CD4-positive, alpha-beta T cell treated with Interleukin-4 for 1 hour (primary cell): Measurements from ENCODE around the gene KCMF1.
A peak's percentile ranks its signal among the peaks of the same experiment; 100 is the strongest.
"Not testable (repeated sequence)": the region's sequence is repeated elsewhere in the genome, so short reads cannot be mapped to it uniquely, and the experiment has no call there.

Source experiments
- DNase-seq, 2 donors: peaks; one replicate each; pipeline ENCODE4 v3.0.0-alpha.2; 2020 to 2022

Gene KCMF1

GRCh38 chr2:84970868-84971509 is at the start of gene KCMF1:
KCMF1 (plus strand) TSS chr2:84971161; CDS start chr2:84971452, 291 bp downstream.
- DNase-seq: peak; percentile 70 to 77

- no peak for DNase-seq
These were observed 48.0 kb upstream of the KCMF1 start for GRCh38 chr2:84923009-84923408.

GRCh38 chr2:84924173-84925106 is 46.5 kb upstream of the KCMF1 start:
- DNase-seq: peak; percentile 58 to 84

GRCh38 chr2:84925336-84925723 is 45.6 kb upstream of the KCMF1 start:
- no peak for DNase-seq

GRCh38 chr2:84925724-84926376 is 45.1 kb upstream of the KCMF1 start:
- peak; percentile 97 for DNase-seq

GRCh38 chr2:84927275-84927627 is 43.7 kb upstream of the KCMF1 start:
- no peak for DNase-seq

- DNase-seq: no peak
These were observed 39.6 kb upstream of the KCMF1 start for GRCh38 chr2:84931384-84931821.

GRCh38 chr2:84938194-84938879 is 32.6 kb upstream of the KCMF1 start:
- DNase-seq: peak in 1 of 2 donors; percentile 71

GRCh38 chr2:84939426-84940087 is 31.4 kb upstream of the KCMF1 start:
- DNase-seq: peak; percentile 88 to 90

- DNase-seq: no peak
These were observed 30.9 kb upstream of the KCMF1 start for GRCh38 chr2:84940088-84940470.

GRCh38 chr2:84940831-84941412 is 30.0 kb upstream of the KCMF1 start:
- no peak for DNase-seq

- DNase-seq: no peak
These were observed 28.8 kb upstream of the KCMF1 start for GRCh38 chr2:84942166-84942565.

GRCh38 chr2:84942964-84943421 is 28.0 kb upstream of the KCMF1 start:
- DNase-seq: no peak

GRCh38 chr2:84944295-84944909 is 26.6 kb upstream of the KCMF1 start:
- DNase-seq: no peak

- DNase-seq: not testable (repeated sequence)
These were observed 25.1 kb upstream of the KCMF1 start for GRCh38 chr2:84945838-84946203.

- DNase-seq: peak; percentile 51 to 68
These were observed 24.6 kb upstream of the KCMF1 start for GRCh38 chr2:84946204-84947009.

- no peak for DNase-seq
These were observed 23.9 kb upstream of the KCMF1 start for GRCh38 chr2:84947010-84947593.

- DNase-seq: no peak
These were observed 17.4 kb upstream of the KCMF1 start for GRCh38 chr2:84953535-84953934.

- no peak for DNase-seq
These were observed 16.6 kb upstream of the KCMF1 start for GRCh38 chr2:84954329-84954728.
